GM18502 (cell line): ENCODE measurements around the gene TTC23L.

Experiments
- ATAC-seq: cut with Tn5 transposase; IDR thresholded peaks from one replicate; pipeline ENCODE4 v1.9.1; 2021; ENCODE audit warnings: mild to moderate bottlenecking; ENCODE audit not compliant: unreplicated experiment, poor library complexity

The TTC23L gene

DNA sequence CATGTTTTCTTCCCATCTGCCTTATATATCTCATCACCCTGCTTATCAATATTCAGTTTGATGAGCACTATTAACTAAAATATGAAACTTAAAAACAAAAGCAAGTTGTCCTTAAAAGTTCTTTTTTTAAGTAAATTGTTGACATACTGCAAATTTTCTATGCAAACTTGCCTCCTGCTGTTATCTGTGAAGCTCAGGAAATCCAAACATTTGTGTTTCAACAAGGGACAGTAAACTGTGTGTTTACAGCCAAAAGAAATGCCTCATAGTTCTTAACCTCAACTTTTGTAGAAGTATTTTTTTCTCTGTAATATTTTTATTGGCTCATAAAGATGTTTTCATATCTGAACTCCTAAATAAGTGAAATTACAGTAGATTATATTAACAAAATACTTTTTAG is 7.7 kb upstream of the TTC23L start:
- ATAC-seq = no peak

DNA sequence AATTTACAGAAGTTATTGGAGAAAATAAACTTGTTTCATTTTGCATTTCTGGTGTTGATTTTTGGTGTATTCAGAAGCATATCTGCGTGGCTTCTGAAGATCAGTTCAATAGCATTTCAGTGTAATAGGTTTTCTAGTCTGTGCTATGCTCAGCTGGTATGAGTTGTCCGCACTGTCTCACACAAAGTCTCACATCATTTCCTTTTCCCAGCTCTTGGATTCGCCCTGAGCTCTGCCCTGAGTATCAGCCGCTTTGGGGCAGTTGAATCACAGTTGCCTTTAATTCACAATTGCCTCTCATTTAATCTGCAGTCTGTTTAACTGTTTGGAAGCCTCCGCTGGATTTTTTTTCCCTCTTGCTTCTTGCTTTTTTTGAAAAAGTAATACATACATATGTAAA is 6.4 kb upstream of the TTC23L start:
- no peak for ATAC-seq

DNA sequence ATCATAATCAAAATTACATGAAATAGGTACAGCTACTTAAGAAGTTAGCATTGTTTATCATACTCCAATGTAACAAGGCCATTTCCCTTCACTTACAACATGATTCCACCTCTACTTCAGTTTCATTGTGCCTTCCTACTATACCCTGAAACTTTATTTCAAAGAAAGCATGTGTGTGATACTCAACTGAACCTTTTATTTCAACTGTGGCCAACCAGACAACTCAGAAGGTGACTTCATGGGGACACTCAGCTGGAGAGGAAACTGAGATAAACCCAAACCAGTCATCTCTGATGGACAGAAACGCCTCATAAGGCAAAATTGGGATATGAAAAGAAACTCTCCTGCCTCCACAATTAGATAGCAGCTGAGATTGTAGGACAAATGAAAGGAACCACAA is 5.9 kb upstream of the TTC23L start:
- ATAC-seq = no peak

DNA sequence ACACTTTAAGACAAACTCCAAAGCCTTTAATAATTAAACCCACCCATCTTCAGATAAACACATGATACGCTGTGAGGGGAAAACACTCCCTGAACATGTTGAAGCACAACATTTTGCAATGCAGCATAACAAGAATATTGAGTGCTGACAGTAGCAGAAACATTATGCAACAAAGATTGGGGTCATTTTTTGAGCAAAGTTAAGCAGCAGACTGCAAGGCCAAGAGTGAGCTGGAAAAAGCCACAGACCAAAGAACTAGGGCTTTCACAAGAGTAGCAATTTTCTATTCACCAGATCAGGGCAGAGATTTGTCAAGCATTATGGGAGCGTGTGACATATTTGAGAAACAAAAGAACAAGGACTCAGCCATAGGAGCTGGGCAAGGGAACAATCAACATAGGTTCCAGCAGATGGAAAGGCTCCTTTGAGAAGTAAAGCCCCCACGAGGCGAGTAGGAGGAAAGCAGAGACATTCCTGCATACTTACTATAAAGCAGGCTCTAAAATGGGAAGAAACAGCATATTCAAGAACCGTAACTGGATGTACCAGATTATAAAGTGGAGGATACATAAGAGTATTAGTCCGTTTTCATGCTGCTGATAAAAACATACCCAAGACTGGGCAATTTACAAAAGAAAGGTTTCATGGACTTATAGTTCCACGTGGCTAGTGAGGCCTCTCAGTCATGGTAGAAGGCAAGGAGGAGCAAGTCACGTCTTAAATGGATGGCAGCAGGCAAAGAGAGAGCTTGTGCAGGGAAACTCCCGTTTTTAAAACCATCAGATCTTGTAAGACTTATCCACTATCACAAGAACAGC is 4.8 kb upstream of the TTC23L start:
- no peak for ATAC-seq

DNA sequence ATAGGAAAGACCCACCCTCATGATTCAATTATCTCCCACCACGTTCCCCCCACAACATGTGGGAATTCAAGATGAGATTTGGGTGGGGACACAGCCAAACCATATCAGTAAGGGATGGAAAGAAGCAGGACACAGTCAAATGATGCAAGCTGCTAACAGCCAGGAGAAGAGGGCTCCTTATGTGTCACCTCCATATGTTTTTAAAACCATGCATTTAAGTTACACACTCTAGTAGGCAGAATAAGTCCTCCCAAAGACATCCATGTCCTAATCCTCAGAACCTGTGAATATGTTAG is 4.2 kb upstream of the TTC23L start:
- no peak for ATAC-seq

DNA sequence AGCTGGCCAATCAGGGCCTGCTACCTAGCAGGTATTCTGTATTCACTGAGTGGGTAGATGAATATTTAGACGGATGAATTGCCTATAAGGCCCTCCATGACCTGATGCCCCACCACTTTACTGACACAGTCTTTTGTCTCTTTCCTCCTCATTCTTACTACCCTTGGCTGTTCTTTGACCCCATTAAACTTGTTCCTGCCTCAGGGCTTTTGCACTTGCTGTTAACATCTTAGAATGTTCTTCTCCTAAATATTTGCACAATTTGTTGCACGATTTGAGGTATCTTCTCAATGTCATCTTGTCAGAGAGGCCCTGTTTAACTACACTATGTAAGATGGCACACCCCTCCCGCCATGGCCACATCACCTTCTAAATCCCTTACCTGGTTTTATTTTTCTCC is 3.3 kb upstream of the TTC23L start:
- no peak for ATAC-seq

DNA sequence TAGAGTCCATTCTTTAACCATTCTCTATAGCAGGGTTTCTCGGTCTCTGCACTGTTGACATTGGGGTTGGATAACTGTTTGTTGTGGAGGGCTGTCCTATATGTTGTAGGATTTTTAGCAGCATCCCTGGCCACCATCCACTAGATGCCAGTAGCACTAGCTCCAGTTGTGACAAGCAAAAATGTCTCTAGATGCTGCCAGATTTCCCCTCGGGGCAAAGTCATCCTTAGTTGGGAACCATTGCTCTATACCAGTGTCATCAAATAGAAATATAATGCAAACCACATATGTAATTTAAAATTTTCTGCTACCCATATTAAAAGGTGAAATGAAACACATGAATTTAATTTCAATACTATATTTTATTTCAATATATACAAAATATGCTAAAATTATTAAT is 2.9 kb downstream of the TTC23L start:
- ATAC-seq = no peak

DNA sequence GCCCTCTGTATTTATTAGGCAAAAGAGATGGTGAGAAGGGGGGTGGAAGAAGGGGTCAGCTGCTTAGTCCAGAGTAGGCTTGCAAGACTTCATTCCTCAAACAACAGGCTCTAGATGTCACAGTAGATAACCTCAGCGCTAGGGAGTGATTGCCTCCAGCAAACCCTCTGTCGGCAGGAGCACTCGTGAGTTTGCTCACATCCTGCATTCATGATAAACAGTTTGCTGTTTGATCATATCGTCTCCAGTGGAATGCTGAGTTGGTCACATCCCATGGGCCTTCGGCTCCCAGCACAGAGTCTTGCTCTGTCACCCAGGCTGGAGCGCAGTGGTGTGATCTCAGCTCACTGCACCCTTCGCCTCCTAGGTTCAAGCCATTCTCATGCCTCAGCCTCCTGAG is 3.6 kb downstream of the TTC23L start:
- no peak for ATAC-seq

DNA sequence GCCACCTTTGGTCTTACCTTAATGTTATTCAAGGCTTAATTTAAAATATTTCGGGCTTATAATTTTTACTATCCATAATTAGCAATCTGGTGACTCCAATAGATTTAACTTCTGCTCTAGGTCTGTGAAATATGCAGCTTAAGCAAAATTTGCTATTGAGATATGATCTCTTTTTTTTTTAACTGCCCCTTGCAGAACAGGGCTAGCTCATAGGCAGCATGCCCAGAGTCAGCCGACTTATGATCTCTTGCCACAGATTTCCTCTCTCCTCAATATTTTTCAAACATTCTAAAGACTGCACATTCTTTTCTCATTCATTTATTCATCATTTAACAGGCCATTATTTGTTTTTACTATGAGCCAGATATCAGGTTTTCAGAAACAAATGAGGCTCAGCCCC is 4.5 kb downstream of the TTC23L start:
- ATAC-seq = no peak

DNA sequence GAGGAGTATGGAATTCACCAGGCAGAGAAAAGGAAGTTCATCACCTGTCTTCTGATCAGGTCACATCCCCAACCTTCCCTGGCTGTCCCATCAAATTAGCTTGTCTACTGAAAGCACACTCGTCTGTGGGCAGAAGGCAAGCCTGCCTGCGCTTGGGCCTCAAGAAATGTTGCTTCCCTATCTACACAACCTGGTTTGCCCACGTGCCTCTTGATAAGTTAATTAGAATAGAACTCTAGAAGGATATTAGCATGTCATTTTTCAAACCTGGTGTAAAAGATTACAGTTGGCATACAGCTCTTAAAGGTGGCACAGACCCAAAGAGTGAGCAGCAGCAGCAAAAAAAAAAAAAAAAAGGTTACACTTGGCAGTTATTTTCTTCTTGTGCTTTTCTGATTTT is 5.1 kb downstream of the TTC23L start:
- ATAC-seq = no peak

DNA sequence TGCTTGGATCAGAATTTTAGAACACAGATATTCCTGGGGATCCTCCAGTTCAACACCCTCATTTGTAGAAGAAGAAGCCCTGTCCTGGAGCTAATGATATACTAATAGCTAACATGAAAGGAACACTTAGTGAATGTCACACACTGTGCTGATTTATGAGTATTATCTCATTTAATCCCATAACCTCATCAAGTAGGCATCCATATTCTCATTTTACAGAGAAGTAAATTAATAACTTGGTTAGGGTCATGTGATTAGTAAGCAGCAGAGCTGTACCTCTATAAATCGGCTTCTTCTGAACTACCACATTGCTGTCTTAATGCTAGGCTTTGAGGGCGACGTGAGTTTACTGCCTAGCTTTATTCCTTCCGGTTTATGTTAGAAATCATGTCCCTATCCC is 6.0 kb downstream of the TTC23L start:
- ATAC-seq = no peak

DNA sequence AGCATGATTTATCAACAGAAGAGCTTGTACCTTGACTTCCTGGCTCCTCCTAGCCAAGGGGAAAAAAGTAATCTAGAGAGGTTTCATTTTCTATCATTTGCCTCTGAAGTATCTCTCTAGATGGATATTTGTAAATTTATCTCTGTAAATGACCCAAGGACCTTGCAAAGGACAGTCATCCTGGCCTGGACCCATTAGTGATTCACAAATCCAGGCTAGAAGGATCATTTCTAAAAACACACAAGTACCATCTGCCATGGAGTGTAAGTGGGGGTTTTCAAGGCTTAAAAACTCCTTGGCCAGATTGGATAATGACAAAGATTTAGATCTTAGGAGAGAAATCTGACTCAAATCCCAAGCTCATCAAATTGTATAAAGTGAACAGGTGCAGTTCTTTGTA is 8.1 kb downstream of the TTC23L start:
- no peak for ATAC-seq

DNA sequence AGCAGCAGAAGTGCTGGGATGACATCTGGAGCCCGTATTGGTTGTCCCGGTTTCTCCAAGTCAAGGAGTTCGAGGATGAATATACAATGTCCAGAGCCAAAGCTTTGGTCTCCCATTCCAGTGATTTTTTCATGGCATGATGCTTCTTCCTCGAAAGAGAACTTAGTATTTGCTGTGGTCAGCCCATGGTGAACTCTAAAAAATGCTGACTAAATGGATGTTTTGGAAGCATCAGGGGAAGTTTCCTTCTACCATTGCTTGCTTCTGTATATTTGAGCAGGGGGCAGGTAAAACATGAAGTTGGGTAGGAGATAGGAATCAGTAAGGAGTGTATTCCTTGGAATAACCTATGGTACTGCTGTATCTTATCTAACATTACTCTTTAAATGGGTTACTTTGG is 8.6 kb downstream of the TTC23L start:
- no peak for ATAC-seq

DNA sequence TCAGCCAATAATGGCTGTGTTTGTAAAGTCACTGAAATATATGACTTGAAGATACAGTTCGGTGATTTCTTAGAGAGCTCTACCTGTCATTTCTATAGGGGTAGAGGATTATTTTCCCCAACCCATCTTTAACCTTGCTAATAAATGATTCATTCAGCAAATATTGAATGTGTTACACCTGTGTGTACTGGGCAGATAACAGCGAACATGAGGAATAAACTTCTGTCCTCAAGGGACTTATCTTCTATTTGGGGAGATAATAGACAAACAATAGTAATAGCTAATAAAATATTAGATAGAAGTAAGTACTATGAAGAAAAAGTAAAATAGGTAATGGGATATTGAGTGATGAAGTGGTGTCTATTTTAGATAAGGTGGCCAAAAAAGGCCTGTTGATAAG is 9.3 kb downstream of the TTC23L start:
- no peak for ATAC-seq

DNA sequence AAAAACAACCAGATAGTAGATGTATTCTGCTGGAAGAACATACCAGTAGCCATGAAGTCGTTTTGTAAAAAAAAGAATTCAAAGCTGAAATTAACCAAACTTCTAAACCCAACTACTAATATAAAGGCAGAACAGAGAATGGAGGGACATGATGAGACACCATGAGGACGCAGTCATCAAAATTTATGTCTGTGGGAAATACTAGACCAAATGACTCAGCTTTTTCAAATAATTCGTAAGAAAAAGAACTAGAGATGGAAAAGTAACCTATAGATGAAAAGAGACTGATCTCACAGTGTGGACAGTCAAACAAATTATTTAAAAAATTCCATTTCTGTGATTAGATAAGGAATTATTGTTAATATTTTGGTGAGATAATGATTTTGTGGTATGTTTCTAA is 10.3 kb downstream of the TTC23L start:
- ATAC-seq = no peak

DNA sequence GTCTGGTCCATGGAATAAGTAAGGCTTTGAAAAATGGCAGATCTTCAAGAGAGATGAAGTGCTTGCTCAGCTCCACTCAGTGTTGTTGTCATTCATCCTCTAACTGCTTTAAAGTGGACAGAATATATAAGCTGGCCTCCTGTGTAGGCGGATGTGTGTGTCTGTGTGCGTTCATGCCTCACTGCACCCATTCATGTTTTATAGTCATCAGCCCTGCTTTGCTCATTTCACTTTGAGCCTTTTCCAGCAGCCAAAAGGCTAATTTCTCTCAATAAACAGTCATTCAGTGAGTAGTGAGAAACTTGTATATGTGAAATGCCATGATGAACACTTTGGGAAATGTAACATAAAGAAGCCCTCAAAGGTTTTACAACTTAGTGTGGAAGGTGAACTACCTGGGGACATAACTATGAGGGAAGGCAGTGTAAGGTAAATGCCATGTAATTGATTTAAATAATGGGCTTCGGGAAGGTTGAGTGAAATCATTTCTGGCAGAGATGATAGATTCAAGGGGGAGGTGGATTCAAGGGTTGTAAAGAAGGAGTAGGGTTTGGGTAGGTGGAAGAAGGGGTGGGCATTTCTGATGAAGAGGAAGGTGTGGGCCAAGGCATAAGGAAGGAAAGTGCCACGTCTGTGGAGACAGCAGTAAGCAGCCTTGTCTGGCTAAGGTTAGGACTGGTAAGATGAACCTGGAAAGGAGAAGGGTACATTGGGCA is 15.7 kb downstream of the TTC23L start:
- peak; percentile 98 for ATAC-seq

DNA sequence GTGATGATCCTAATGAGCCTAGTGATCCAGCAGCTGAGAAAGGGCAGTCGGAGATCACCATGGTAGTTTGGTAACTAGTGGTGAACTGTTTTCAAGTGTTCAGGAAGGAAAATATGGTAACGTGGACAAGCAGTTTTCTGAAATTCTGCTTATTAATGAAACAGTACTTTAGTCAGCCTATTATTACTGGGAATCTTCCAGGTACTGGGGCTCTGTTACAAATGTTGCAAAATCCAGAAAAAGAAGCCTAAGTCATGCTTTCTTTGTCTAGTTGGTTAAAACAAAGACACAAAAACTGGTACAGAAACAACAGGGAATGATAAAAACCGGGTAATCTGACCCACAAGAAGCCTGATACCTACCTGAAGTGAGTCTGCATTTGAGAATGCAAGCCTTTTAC is 18.2 kb downstream of the TTC23L start:
- ATAC-seq = no peak

DNA sequence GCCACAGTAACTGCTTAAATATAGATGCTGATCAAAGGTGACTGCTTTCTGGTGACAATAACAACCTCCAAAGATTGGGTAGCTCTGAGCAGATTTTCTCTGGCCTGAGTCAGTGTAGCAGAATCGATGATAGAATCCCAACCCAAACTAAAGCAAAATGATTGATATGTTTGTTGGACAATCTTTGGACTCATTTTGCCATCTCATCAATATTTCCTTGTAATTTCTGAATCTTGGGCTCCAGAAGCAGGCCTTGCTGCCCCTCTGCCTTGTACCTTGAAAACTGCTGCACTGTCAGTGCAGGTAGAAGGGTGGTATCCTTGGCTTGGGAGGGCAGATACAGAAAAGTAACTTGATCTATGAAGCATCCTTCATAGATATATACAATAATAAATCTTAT is 18.9 kb downstream of the TTC23L start:
- no peak for ATAC-seq

DNA sequence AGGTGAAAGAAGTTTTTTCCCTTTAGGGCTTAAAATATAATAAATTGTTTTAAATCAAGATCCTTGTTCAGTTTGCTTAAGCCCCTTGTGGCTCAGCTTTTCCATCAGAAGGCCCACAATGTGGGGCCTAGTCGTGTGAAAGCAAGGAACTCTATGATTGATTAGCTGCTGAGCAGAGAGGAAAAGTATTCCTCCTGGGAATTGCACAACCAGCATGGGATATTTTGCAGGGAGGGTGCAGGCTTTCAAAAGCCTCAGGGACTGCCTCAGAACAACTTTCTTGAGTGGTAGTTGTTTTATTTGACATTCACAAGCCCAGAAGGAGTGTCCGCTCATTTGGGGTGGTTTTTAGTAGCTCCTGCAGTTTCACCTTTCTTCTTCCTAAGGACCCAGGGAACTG is 19.8 kb downstream of the TTC23L start:
- no peak for ATAC-seq

DNA sequence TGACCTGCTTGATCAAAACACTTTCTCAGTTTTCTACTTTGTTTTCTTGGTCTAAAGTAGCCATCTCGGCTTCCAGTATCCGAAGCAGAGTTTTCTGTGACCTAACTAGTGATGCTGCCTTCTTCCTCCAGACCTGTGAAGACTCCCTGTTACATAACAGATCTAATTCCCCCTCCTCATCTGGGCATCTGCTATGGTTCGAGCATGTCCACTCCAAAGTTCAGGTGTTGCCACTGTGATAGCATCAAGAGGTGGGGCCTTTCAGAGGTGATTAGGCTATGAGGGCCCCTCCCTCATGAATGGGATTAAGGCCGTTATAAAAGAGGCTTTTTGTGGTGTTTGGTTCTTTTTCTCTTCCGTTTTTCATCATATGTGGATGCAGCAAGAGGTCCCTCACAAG is 20.3 kb downstream of the TTC23L start:
- ATAC-seq = no peak

DNA sequence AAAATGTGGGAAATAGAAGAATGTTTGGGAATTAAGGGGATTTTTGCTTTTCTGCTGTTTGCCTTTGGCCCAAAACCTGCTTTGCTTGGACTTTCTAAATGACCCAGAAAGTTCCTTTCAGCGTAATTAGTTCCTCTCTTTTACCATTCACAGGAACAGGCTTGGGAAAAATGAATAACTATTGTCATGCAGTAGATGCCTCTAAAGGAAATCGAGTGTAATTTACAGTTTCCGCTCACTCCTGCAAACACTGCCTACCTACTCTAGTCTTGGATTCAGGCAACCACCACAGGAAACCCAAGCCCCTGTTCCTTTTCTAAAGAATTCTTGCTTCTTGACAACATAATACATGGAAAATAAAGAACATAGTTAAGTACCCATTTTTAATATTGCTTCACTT is 25.0 kb downstream of the TTC23L start:
- no peak for ATAC-seq

DNA sequence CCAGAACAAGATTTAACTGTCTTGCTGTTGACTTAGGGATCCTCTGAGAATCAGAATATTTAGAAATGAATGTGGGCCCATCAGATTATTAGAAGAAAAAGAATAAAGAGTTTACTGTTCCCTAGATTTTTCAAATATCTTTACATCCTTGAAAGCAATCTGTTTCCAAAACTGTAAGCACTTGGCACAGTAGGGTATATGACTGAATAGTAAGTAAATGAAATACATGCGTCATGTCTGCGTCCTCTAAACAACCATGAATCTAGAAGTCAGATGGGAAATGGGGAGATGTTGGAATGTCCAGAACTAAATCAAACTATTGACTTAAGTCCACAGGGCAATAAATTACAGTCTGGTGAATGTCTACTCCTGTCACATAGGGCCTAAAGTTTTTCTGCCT is 26.1 kb downstream of the TTC23L start:
- ATAC-seq = no peak
